Measurements from ENCODE around the gene TENM3. TPM values are rescaled to one million over a fixed set of nuclear protein-coding genes. Genes with fewer than 3 reads are reported as not detected.

The TENM3 gene
- polyA plus RNA-seq, 6 donors from 2014 or later = not detected

- Mint-ChIP-seq H3K4me1 (peaks cover 0 to 9% (median 4%) of the 10 kb centered on the region in 3 donors), H3K9me3 (no peaks in the 10 kb centered on the region), H3K4me3 (no peak overlapping the region), H3K27ac (no peak overlapping the region), H3K27me3 (peaks cover 33 to 50% (median 37%) of the 10 kb centered on the region in 3 donors), H3K36me3 (no peaks in the 10 kb centered on the region)
- DNase-seq (no peak), ATAC-seq (ENCODE audit: low read depth in 2 of 2) (no peak)
Measured at GRCh38 chr4:182454440-182455013, 211.3 kb downstream of the TENM3 start.

DNA sequence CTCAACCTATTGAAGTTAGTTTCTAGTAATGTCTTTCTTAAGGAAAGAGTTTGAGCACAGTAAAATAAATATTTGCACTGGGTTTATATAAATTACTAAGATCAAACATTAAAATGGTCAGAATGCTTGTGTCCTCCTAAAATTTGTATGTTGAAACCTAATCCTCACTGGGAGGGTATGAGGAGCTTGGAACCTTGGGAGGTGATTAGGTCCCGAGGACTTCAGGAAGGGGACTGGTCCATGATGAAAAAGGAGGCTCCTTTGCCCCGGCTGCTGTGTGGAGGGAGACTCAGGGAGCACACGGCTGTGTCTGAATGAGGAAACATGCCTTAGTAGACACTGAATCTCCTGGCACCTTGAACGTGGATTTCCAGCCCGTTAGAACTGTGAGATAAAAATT is 221.9 kb downstream of the TENM3 start:
- peaks cover 13 to 22% (median 17%) of the 10 kb centered on the region in 3 donors for H3K27me3 Mint-ChIP-seq
- H3K27ac Mint-ChIP-seq = no peak overlapping the region
- H3K4me3 Mint-ChIP-seq = no peak overlapping the region
- H3K4me1 Mint-ChIP-seq = no peaks in the 10 kb centered on the region
- no peaks in the 10 kb centered on the region for H3K36me3 Mint-ChIP-seq
- DNase-seq (no peak), ATAC-seq (ENCODE audit: low read depth in 2 of 2) (no peak)
- no peaks in the 10 kb centered on the region for H3K9me3 Mint-ChIP-seq

GRCh38 chr4:182465979-182466378 is 222.8 kb downstream of the TENM3 start:
- Mint-ChIP-seq H3K4me1 (no peaks in the 10 kb centered on the region), H3K27ac (no peak overlapping the region), H3K27me3 (peaks cover 8 to 18% (median 17%) of the 10 kb centered on the region in 3 donors), H3K36me3 (no peaks in the 10 kb centered on the region), H3K4me3 (no peak overlapping the region), H3K9me3 (no peaks in the 10 kb centered on the region)
- ATAC-seq (ENCODE audit: low read depth in 2 of 2) (no peak), DNase-seq (no peak)

GRCh38 chr4:182470215-182470614 is 227.0 kb downstream of the TENM3 start:
- Mint-ChIP-seq H3K36me3 (no peaks in the 10 kb centered on the region), H3K9me3 (peaks cover 0 to 12% (median 3%) of the 10 kb centered on the region in 7 donors), H3K4me1 (no peaks in the 10 kb centered on the region), H3K4me3 (no peak overlapping the region), H3K27me3 (peaks cover 0 to 10% (median 10%) of the 10 kb centered on the region in 3 donors), H3K27ac (no peak overlapping the region)
- DNase-seq (no peak), ATAC-seq (ENCODE audit: low read depth in 2 of 2) (no peak)

- Mint-ChIP-seq H3K9me3 (peaks cover 0 to 12% (median 3%) of the 10 kb centered on the region in 7 donors), H3K4me3 (no peak overlapping the region), H3K27me3 (peaks cover 0 to 15% (median 0%) of the 10 kb centered on the region in 3 donors), H3K36me3 (no peaks in the 10 kb centered on the region), H3K27ac (no peak overlapping the region), H3K4me1 (no peaks in the 10 kb centered on the region)
- ATAC-seq (ENCODE audit: low read depth in 2 of 2) = no peak
- no peak for DNase-seq
Measured at GRCh38 chr4:182475539-182475938, 232.3 kb downstream of the TENM3 start.

GRCh38 chr4:182478475-182478874 is 235.3 kb downstream of the TENM3 start:
- ATAC-seq (ENCODE audit: low read depth in 2 of 2) (peak; percentile 30 to 61), DNase-seq (peak; percentile 11)
- no peaks in the 10 kb centered on the region for H3K36me3 Mint-ChIP-seq
- no peaks in the 10 kb centered on the region for H3K9me3 Mint-ChIP-seq
- peaks cover 0 to 15% (median 0%) of the 10 kb centered on the region in 3 donors for H3K27me3 Mint-ChIP-seq
- no peak overlapping the region for H3K27ac Mint-ChIP-seq
- H3K4me3 Mint-ChIP-seq = no peak overlapping the region
- no peaks in the 10 kb centered on the region for H3K4me1 Mint-ChIP-seq

GRCh38 chr4:182483685-182484084 is 240.5 kb downstream of the TENM3 start:
- ATAC-seq (ENCODE audit: low read depth in 2 of 2) (no peak), DNase-seq (no peak)
- Mint-ChIP-seq H3K36me3 (no peaks in the 10 kb centered on the region), H3K27me3 (peaks cover 0 to 9% (median 6%) of the 10 kb centered on the region in 3 donors), H3K4me1 (no peaks in the 10 kb centered on the region), H3K9me3 (no peaks in the 10 kb centered on the region), H3K4me3 (no peak overlapping the region), H3K27ac (no peak overlapping the region)

DNA sequence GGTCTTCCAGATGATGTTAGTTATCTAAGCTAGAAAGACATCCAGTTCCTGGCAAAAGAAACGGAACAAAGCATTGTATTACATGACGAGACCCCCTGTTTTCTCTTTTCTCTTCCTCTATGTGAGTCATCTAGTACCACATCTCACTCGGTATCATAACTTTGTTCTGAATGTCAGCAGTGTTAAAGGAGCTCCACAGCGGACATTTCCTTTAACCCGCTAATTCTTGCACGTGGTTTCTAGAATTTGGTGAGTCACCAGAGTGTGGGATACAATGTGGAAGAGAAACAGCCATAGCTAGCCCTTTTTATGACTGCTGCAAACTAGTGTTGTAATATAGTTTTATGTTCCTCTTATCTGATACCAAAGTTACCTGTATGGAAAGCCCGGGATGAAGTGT is 243.7 kb downstream of the TENM3 start:
- Mint-ChIP-seq H3K9me3 (no peaks in the 10 kb centered on the region), H3K4me3 (no peak overlapping the region), H3K27me3 (peaks cover 0 to 11% (median 9%) of the 10 kb centered on the region in 3 donors), H3K27ac (no peak overlapping the region), H3K36me3 (no peaks in the 10 kb centered on the region), H3K4me1 (no peaks in the 10 kb centered on the region)
- DNase-seq (no peak), ATAC-seq (ENCODE audit: low read depth in 2 of 2) (no peak)

DNA sequence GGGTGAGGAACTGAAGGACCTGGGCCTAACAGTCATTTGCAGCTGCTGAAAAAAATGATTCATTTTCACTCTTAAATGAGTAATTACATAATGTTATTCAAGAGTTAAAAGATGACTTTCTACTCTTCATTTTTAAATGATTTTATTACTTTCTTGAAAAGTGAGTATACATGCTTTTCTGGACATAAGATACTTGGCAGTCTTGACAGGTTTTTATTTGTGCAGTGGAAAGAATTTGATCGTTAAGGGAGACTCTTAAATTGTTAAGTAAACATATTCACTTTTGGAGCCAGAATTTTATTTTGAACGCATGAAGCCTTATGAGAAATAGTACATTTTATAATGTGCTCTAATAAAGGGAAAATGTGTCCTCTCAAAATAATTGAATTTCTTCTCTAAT is 245.7 kb downstream of the TENM3 start:
- H3K27me3 Mint-ChIP-seq = peaks cover 0 to 13% (median 9%) of the 10 kb centered on the region in 3 donors
- no peak for ATAC-seq (ENCODE audit: low read depth in 2 of 2)
- H3K27ac Mint-ChIP-seq = no peak overlapping the region
- no peak overlapping the region for H3K4me3 Mint-ChIP-seq
- no peaks in the 10 kb centered on the region for H3K9me3 Mint-ChIP-seq
- H3K4me1 Mint-ChIP-seq = peaks cover 0 to 6% (median 0%) of the 10 kb centered on the region in 3 donors
- no peak for DNase-seq
- no peaks in the 10 kb centered on the region for H3K36me3 Mint-ChIP-seq

DNA sequence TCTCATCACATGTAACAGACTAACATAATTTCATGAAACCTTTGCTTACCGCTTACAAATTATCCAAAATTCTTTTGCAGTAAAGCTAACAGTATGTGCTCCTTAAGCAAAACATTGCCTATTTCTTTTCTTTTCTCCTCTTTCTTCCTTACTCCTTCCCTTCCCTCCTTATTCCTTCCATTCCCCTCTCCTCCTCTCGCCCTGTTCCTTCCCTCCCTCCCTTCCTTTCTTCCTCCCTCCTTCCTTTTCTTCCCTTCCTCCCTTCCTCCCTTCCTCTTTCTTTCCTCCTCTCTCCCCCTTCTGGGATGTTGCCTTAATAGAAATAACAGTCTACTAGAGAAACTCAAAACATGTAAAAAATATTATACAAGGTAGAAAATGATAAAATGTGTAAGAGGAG is 246.4 kb downstream of the TENM3 start:
- DNase-seq (no peak), ATAC-seq (ENCODE audit: low read depth in 2 of 2) (no peak)
- H3K27ac Mint-ChIP-seq = no peak overlapping the region
- H3K4me1 Mint-ChIP-seq = peaks cover 0 to 6% (median 0%) of the 10 kb centered on the region in 3 donors
- H3K27me3 Mint-ChIP-seq = peaks cover 0 to 13% (median 9%) of the 10 kb centered on the region in 3 donors
- H3K9me3 Mint-ChIP-seq = no peaks in the 10 kb centered on the region
- H3K4me3 Mint-ChIP-seq = no peak overlapping the region
- H3K36me3 Mint-ChIP-seq = no peaks in the 10 kb centered on the region

- no peaks in the 10 kb centered on the region for H3K9me3 Mint-ChIP-seq
- peaks cover 0 to 6% (median 0%) of the 10 kb centered on the region in 3 donors for H3K4me1 Mint-ChIP-seq
- DNase-seq (no peak), ATAC-seq (ENCODE audit: low read depth in 2 of 2) (no peak)
- H3K27ac Mint-ChIP-seq = no peak overlapping the region
- H3K36me3 Mint-ChIP-seq = no peaks in the 10 kb centered on the region
- no peak overlapping the region for H3K4me3 Mint-ChIP-seq
- peaks cover 0 to 13% (median 0%) of the 10 kb centered on the region in 3 donors for H3K27me3 Mint-ChIP-seq
Measured at GRCh38 chr4:182491719-182492118, 248.5 kb downstream of the TENM3 start.

DNA sequence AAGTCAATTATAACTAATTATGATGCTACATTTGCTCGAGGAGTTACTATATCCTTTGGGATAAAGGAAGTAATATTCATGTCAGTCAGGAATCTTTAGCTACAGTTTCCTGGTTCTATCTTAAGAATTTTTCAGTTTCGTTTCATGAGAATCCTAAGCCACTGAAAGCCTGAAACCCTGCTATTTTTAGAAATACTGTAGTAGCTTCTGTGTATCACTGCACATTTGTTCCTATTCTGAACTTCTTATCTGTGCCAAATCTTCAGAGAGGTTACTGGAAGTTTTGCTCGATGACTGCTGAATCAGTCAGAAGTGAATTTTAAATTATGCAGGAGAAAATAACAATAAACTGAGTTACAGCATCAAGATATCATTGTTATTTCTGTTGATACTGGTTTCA is 249.2 kb downstream of the TENM3 start:
- Mint-ChIP-seq H3K27me3 (peaks cover 0 to 13% (median 0%) of the 10 kb centered on the region in 3 donors), H3K4me1 (peaks cover 0 to 6% (median 0%) of the 10 kb centered on the region in 3 donors), H3K27ac (no peak overlapping the region), H3K9me3 (no peaks in the 10 kb centered on the region), H3K4me3 (no peak overlapping the region), H3K36me3 (no peaks in the 10 kb centered on the region)
- ATAC-seq (ENCODE audit: low read depth in 2 of 2) (no peak), DNase-seq (no peak)

GRCh38 chr4:182493377-182493776 is 250.2 kb downstream of the TENM3 start:
- Mint-ChIP-seq H3K27me3 (peaks cover 0 to 13% (median 0%) of the 10 kb centered on the region in 3 donors), H3K27ac (no peak overlapping the region), H3K4me3 (no peak overlapping the region), H3K36me3 (no peaks in the 10 kb centered on the region), H3K4me1 (peaks cover 0 to 6% (median 0%) of the 10 kb centered on the region in 3 donors), H3K9me3 (no peaks in the 10 kb centered on the region)
- ATAC-seq (ENCODE audit: low read depth in 2 of 2) (no peak), DNase-seq (no peak)

- ATAC-seq (ENCODE audit: low read depth in 2 of 2) = no peak
- no peaks in the 10 kb centered on the region for H3K9me3 Mint-ChIP-seq
Measured at GRCh38 chr4:182494103-182494502, 250.9 kb downstream of the TENM3 start.

More at GRCh38 chr4:182494103-182494502, 250.9 kb downstream of the TENM3 start:
- DNase-seq = no peak
- H3K27ac Mint-ChIP-seq = no peak overlapping the region
- no peak overlapping the region for H3K4me3 Mint-ChIP-seq
- no peaks in the 10 kb centered on the region for H3K36me3 Mint-ChIP-seq
- H3K27me3 Mint-ChIP-seq = peaks cover 0 to 13% (median 0%) of the 10 kb centered on the region in 3 donors
- peaks cover 0 to 6% (median 0%) of the 10 kb centered on the region in 3 donors for H3K4me1 Mint-ChIP-seq
